ENCODE results near the gene LCN6.
"Not testable (repeated sequence)": the region's sequence is repeated elsewhere in the genome, so short reads cannot be mapped to it uniquely, and the experiment has no call there.

The LCN6 gene

DNA sequence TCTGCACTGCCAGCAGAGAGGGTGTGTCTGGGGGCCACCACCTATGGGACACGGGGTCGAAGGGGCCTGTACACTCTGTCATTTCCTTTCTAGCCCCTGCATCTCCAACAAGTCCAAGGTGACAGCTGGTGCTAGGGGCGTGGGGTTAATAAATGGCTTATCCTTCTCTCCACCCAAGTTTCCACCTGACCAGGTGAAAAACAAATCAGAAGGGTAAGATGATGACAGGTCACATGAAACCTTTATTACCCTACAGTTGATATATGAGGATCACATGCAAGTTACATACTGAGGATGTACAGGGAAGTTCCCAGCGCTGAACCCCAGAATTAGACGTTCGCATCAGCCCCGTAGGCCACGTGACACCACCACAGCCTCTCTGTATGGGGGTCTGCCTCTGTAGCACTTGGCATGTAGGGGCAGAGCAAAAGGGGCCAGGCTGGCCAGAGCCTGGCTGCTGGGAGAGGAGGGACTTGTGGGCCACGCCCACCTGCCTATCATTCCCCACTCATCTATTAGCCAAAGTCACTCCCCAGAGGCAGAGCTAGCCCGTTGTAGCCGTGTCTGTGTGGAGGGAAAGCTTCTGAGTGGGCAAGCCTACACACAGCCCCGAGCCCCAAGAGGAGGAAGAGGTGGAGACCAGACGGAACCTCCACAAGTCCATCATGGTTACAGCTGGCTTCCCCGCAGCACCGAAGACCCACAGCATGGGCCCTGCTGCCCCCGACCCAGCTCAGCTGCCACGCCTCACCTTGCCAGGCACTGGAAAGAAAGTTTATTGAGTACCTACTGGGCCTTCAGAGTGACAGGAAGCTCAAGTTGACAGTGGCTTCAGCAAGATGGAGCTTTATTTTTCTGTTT is 45.0 kb upstream of the LCN6 start:
- Mint-ChIP-seq H3K27ac (peak overlapping the region in 2 of 3 experiments; percentile 42 to 70), H3K27me3 (ENCODE audit: low read depth) (no peaks in the 10 kb centered on the region), H3K4me1 (peaks cover 44% of the 10 kb centered on the region), H3K36me3 (ENCODE audit: low read depth) (peaks cover 5% of the 10 kb centered on the region), H3K4me3 (peak overlapping the region; percentile 62 to 79 (median 73)), H3K9me3 (no peaks in the 10 kb centered on the region)
- TF ChIP-seq, protein P1, sequence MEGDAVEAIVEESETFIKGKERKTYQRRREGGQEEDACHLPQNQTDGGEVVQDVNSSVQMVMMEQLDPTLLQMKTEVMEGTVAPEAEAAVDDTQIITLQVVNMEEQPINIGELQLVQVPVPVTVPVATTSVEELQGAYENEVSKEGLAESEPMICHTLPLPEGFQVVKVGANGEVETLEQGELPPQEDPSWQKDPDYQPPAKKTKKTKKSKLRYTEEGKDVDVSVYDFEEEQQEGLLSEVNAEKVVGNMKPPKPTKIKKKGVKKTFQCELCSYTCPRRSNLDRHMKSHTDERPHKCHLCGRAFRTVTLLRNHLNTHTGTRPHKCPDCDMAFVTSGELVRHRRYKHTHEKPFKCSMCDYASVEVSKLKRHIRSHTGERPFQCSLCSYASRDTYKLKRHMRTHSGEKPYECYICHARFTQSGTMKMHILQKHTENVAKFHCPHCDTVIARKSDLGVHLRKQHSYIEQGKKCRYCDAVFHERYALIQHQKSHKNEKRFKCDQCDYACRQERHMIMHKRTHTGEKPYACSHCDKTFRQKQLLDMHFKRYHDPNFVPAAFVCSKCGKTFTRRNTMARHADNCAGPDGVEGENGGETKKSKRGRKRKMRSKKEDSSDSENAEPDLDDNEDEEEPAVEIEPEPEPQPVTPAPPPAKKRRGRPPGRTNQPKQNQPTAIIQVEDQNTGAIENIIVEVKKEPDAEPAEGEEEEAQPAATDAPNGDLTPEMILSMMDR (IDR thresholded peaks at IDR 0.05; ENCODE audit: unreplicated experiment in 3 of 3), result no peak

DNA sequence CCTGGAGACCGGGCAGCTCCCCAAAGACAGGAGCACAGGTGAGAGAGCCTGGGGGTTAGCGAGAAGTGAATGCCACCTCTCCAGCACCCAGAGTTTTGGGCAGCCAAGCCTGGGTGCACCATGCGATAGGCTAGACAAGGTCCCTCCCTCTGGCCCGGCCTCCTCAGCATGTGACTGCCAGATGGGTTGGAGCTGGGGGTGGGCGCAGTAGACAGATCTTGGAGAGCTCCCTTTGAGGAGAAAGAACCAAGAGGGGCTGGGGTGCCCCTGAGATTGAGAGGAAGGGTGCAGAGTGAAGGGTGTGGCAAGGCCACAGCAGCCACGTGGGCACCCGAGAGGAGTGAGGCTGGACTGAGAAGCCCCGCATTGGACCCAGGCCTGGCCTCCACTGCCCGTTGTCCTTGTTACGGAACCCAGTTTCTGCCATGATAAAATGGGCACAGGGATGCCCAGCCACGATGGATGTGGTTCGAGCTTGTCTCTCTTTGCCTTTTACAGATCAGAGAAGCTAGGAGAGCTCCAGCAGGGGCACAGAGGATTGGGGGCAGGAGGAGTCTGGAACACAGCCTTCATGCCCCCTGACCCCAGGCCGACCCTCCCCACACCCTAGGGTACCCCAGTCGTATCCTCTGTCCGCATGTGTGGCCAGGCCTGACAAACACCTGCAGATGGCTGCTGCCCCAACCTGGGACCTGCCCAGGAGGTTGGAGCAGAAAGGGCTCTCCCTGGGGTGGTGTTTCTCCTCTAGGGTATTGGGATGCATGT is 44.2 kb upstream of the LCN6 start:
- peak overlapping the region; percentile 75 to 80 (median 79) for H3K4me3 Mint-ChIP-seq
- H3K27me3 Mint-ChIP-seq (ENCODE audit: low read depth), result peaks cover 4% of the 10 kb centered on the region
- H3K4me1 Mint-ChIP-seq, result peaks cover 52% of the 10 kb centered on the region
- TF ChIP-seq, protein P1 (IDR thresholded peaks at IDR 0.05; ENCODE audit: unreplicated experiment in 3 of 3), result no peak
- no peak overlapping the region for H3K27ac Mint-ChIP-seq
- no peaks in the 10 kb centered on the region for H3K9me3 Mint-ChIP-seq
- peaks cover 5% of the 10 kb centered on the region for H3K36me3 Mint-ChIP-seq (ENCODE audit: low read depth)

DNA sequence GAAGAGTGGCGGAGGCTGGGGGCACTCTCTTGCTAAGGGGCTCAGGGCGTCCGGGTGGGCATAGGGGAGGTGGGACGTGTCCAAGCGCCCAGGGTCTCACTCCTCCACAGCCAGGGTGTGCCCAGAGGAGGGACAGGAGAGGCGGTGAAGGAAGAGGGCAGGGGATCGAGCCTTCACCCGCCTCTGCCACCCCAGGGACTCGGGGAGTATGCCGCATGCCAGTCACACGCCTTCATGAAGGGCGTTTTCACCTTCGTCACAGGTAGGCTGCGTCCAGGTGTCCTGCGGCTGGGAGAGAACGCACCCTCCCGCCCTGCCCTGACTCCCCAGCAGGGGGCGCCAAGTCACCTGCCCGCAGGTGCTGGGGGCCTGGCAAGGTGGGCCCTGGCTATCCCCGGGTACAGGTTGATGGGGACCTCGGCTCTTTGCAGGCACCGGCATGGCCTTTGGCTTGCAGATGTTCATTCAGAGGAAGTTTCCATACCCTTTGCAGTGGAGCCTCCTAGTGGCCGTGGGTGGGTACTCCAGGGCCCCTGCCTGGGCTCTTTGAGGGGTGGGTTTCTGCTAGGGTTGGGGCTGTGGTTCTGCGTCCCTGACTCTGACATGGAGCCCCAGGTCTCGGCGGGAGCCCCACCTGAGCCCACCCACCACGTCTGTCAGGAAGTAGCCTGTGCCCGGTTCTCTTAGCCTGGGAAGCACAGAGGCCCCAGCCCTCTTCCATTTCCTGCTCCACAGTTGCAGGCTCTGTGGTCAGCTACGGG is 43.4 kb upstream of the LCN6 start:
- peaks cover 10% of the 10 kb centered on the region for H3K27me3 Mint-ChIP-seq (ENCODE audit: low read depth)
- TF ChIP-seq, protein P1 (IDR thresholded peaks at IDR 0.05; ENCODE audit: unreplicated experiment in 3 of 3), result peak; percentile 98 to 99 (median 99)
- H3K4me3 Mint-ChIP-seq, result peak overlapping the region; percentile 80 to 86 (median 81)
- H3K4me1 Mint-ChIP-seq, result peaks cover 48% of the 10 kb centered on the region
- H3K36me3 Mint-ChIP-seq (ENCODE audit: low read depth), result peaks cover 5% of the 10 kb centered on the region
- H3K27ac Mint-ChIP-seq, result peak overlapping the region; percentile 66 to 99 (median 90)
- H3K9me3 Mint-ChIP-seq, result no peaks in the 10 kb centered on the region

DNA sequence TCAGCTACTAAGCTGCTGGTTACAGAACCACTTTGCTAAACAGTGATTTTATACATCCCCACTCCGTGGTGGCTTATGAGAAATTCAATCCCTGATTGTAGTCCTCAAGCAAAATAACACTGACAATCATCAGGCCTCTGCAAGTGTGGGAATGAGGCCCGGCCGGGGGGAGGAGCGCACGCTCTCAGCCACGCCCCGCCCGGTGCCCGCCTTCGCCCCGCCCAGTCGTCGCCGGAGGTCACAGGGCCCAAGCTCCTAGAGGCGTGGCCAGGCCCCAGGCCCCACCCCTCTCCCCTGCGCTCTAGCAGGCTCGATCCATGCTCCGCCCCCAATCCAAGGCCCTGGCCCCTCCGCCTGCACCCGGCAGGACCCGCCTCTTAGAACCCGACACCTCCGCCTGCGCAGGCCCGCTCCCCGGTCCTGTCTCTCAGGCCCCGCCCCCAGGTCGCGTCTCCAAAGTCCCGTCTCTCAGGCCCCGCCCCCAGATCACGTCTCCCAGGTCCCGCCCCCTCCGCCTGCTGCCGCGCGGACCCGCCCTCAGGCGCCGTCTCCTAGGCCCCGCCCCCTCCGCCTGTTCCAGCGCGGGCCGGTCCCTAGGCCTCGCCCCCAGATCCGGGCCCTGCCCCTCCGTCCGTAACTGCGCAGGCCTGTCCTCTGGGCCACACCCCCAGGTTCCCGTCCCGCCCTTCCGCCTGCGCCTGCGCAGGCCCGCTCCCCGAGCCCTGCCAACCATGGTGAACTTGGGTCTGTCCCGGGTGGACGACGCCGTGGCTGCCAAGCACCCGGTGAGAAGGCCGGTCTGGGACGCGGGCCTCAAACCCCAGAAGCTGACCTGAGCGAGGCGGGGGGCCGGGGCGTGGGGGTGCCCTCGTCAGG is 42.6 kb upstream of the LCN6 start, which contains the start of gene TMEM141:
Gene TMEM141, plus strand, starts transcription at position 705 of the 876 bp plus-strand sequence. Its CDS starts 27 bp downstream, at position 732.
- H3K27ac Mint-ChIP-seq, result peak within 1 kb of the TSS; percentile 66 to 99 (median 90)
- peaks cover 40% of the 10 kb centered on the region for H3K4me1 Mint-ChIP-seq
- H3K36me3 Mint-ChIP-seq (ENCODE audit: low read depth), result peaks cover 5% of the 10 kb centered on the region
- TF ChIP-seq, protein P1 (IDR thresholded peaks at IDR 0.05; ENCODE audit: unreplicated experiment in 3 of 3), result no peak
- peak within 1 kb of the TSS; percentile 80 to 86 (median 81) for H3K4me3 Mint-ChIP-seq
- H3K9me3 Mint-ChIP-seq, result no peaks in the 10 kb centered on the region
- H3K27me3 Mint-ChIP-seq (ENCODE audit: low read depth), result peaks cover 12% of the 10 kb centered on the region

DNA sequence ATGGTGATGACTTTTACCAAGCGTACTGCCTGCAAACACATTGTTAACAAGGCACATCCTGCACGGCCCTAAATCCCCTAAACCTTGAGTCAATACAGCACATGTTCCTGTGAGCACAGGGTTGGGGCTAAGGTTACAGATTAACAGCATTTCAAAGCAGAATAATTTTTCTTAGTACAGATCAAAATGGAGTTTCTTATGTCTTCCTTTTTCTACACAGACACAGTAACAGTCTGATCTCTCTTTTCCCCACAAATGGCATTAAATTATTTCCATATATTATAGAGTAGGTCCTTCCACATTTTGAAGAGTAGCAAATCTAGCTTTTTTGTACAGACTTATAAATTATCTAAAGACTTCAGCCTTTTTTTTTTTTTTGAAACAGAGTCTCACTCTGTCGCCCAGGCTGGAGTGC is 41.2 kb upstream of the LCN6 start:
- H3K4me3 Mint-ChIP-seq, result peak overlapping the region in 2 of 3 experiments; percentile 5 to 19
- H3K27me3 Mint-ChIP-seq (ENCODE audit: low read depth), result peaks cover 15% of the 10 kb centered on the region
- peaks cover 5% of the 10 kb centered on the region for H3K36me3 Mint-ChIP-seq (ENCODE audit: low read depth)
- no peaks in the 10 kb centered on the region for H3K9me3 Mint-ChIP-seq
- TF ChIP-seq, protein P1 (IDR thresholded peaks at IDR 0.05; ENCODE audit: unreplicated experiment in 3 of 3), result no peak
- peaks cover 33% of the 10 kb centered on the region for H3K4me1 Mint-ChIP-seq
- H3K27ac Mint-ChIP-seq, result peak overlapping the region; percentile 66 to 90 (median 87)

DNA sequence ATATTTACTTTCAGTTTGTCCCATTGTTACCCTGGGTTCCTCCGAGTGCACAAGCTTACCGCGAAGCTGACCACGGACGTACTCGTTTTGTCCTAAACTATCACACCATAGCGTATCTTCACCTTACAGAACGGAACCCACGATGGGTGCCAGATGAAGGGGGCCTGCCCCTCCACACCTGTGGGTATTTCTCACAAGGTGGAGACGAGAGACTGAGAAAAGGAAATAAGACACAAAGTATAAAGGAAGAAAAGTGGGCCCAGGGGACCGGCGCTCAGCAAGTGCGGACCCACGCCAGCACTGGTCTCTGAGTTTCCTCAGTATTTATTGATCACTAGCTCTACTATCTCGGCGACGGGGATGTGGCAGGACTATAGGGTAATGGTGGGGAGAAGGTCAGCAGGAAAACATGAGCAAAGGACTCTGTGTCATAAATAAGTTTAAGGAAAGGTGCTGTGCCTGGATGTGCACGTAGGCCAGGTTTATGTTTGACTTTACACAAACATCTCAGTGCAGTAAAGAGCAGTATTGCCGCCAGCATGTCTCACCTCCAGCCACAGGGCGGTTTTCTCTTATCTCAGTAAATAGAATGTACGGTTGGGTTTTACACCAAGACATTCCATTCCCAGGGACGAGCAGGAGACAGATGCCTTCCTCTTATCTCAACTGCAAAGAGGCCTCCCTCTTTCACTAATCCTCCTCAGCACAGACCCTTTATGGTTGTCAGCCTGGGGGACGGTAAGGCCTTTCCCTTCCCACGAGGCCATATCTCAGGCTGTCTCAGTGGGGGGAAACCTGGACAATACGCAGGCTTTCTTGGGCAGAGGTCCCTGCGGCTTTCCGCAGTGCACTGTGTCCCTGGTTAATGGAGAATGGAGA is 40.6 kb upstream of the LCN6 start:
- peak overlapping the region in 2 of 3 experiments; percentile 5 to 42 for H3K4me3 Mint-ChIP-seq
- H3K27ac Mint-ChIP-seq, result peak overlapping the region; percentile 66 to 90 (median 87)
- H3K4me1 Mint-ChIP-seq, result peaks cover 33% of the 10 kb centered on the region

More for the DNA sequence above, 40.6 kb upstream of the LCN6 start:
- H3K9me3 Mint-ChIP-seq; H3K36me3 Mint-ChIP-seq (ENCODE audit: low read depth): not testable (repeated sequence)
- peaks cover 15% of the 10 kb centered on the region for H3K27me3 Mint-ChIP-seq (ENCODE audit: low read depth)
